Measurements from ENCODE around the gene SLC39A11.
"Not testable (repeated sequence)": the region's sequence is repeated elsewhere in the genome, so short reads cannot be mapped to it uniquely, and the experiment has no call there.

The SLC39A11 gene

GRCh38 chr17:73007407-73007806 is 85.1 kb downstream of the SLC39A11 start:
- no peak for DNase-seq (ENCODE audit: low read depth)

GRCh38 chr17:73005360-73005759 is 87.1 kb downstream of the SLC39A11 start:
- no peak for DNase-seq (ENCODE audit: low read depth)

- no peak for DNase-seq (ENCODE audit: low read depth)
Observed at GRCh38 chr17:73003487-73003886, 89.0 kb downstream of the SLC39A11 start.

- DNase-seq (ENCODE audit: low read depth), result no peak
Observed at GRCh38 chr17:73000832-73001231, 91.7 kb downstream of the SLC39A11 start.

- not testable (repeated sequence) for DNase-seq (ENCODE audit: low read depth)
Observed at GRCh38 chr17:72999474-72999873, 93.0 kb downstream of the SLC39A11 start.

GRCh38 chr17:72998343-72998742 is 94.1 kb downstream of the SLC39A11 start:
- DNase-seq (ENCODE audit: low read depth), result no peak

GRCh38 chr17:72997559-72997958 is 94.9 kb downstream of the SLC39A11 start:
- no peak for DNase-seq (ENCODE audit: low read depth)

- no peak for DNase-seq (ENCODE audit: low read depth)
Observed at GRCh38 chr17:72996791-72997190, 95.7 kb downstream of the SLC39A11 start.

GRCh38 chr17:72995008-72995656 is 97.4 kb downstream of the SLC39A11 start:
- no peak for DNase-seq (ENCODE audit: low read depth)

GRCh38 chr17:72992783-72993467 is 99.6 kb downstream of the SLC39A11 start:
- not testable (repeated sequence) for DNase-seq (ENCODE audit: low read depth)

GRCh38 chr17:72991651-72992050 is 100.8 kb downstream of the SLC39A11 start:
- no peak for DNase-seq (ENCODE audit: low read depth)

GRCh38 chr17:72989074-72989610 is 103.3 kb downstream of the SLC39A11 start:
- DNase-seq (ENCODE audit: low read depth), result no peak

GRCh38 chr17:72988451-72988850 is 104.0 kb downstream of the SLC39A11 start:
- no peak for DNase-seq (ENCODE audit: low read depth)

- no peak for DNase-seq (ENCODE audit: low read depth)
Observed at GRCh38 chr17:72987166-72987565, 105.3 kb downstream of the SLC39A11 start.

- DNase-seq (ENCODE audit: low read depth), result peak; percentile 67
Observed at GRCh38 chr17:72985882-72986720, 106.4 kb downstream of the SLC39A11 start.

GRCh38 chr17:72984926-72985325 is 107.6 kb downstream of the SLC39A11 start:
- no peak for DNase-seq (ENCODE audit: low read depth)

GRCh38 chr17:72984145-72984925 is 108.2 kb downstream of the SLC39A11 start:
- DNase-seq (ENCODE audit: low read depth), result peak; percentile 11

- no peak for DNase-seq (ENCODE audit: low read depth)
Observed at GRCh38 chr17:72982680-72983079, 109.8 kb downstream of the SLC39A11 start.

GRCh38 chr17:72978593-72979218 is 113.8 kb downstream of the SLC39A11 start:
- DNase-seq (ENCODE audit: low read depth), result no peak

GRCh38 chr17:72977771-72978417 is 114.6 kb downstream of the SLC39A11 start:
- DNase-seq (ENCODE audit: low read depth), result no peak
